NCI-H1694 treated with DMSO at 0.1 percent for 48 hours (cell line): ENCODE results near the gene PRKCB.
A peak's percentile ranks its signal among the peaks of the same experiment; 100 is the strongest.

Experiments used
- DNase-seq: peaks from one replicate; lab custom pipeline; 2025; lab: John Stamatoyannopoulos, UW

PRKCB gene

GRCh38 chr16:23835390-23836077, at the start of gene PRKCB:
Gene PRKCB (plus strand): TSS chr16:23835983.
- DNase-seq, result no peak

GRCh38 chr16:23786964-23787561, 48.7 kb upstream of the PRKCB start:
- no peak for DNase-seq

GRCh38 chr16:23788685-23789084, 47.1 kb upstream of the PRKCB start:
- no peak for DNase-seq

GRCh38 chr16:23795378-23795777, 40.4 kb upstream of the PRKCB start:
- DNase-seq, result no peak

GRCh38 chr16:23796941-23797340, 38.8 kb upstream of the PRKCB start:
- DNase-seq, result no peak

- DNase-seq, result peak; percentile 31
Observed at GRCh38 chr16:23801378-23801777, 34.4 kb upstream of the PRKCB start.

GRCh38 chr16:23802776-23803175, 33.0 kb upstream of the PRKCB start:
- no peak for DNase-seq

- DNase-seq, result peak; percentile 12
Observed at GRCh38 chr16:23803591-23804123, 32.1 kb upstream of the PRKCB start.

GRCh38 chr16:23807028-23807427, 28.8 kb upstream of the PRKCB start:
- DNase-seq, result no peak

- no peak for DNase-seq
Observed at GRCh38 chr16:23821467-23821866, 14.3 kb upstream of the PRKCB start.

- no peak for DNase-seq
Observed at GRCh38 chr16:23821875-23822688, 13.7 kb upstream of the PRKCB start.

- no peak for DNase-seq
Observed at GRCh38 chr16:23823475-23824384, 12.1 kb upstream of the PRKCB start.

GRCh38 chr16:23824909-23825308, 10.9 kb upstream of the PRKCB start:
- DNase-seq, result no peak

- DNase-seq, result no peak
Observed at GRCh38 chr16:23826528-23827045, 9.2 kb upstream of the PRKCB start.

GRCh38 chr16:23827057-23827456, 8.7 kb upstream of the PRKCB start:
- no peak for DNase-seq

- DNase-seq, result no peak
Observed at GRCh38 chr16:23829454-23829853, 6.3 kb upstream of the PRKCB start.

GRCh38 chr16:23830276-23830675, 5.5 kb upstream of the PRKCB start:
- no peak for DNase-seq

- DNase-seq, result no peak
Observed at GRCh38 chr16:23832882-23833281, 2.9 kb upstream of the PRKCB start.

GRCh38 chr16:23833504-23833903, 2.3 kb upstream of the PRKCB start:
- no peak for DNase-seq

- DNase-seq, result no peak
Observed at GRCh38 chr16:23833960-23834685, 1.7 kb upstream of the PRKCB start.

GRCh38 chr16:23836078-23836403, 258 bp downstream of the PRKCB start:
- no peak for DNase-seq
